HepG2 (cell line): ENCODE data around the gene FCAMR. TPM values are rescaled to one million over a fixed set of nuclear protein-coding genes. Genes with fewer than 3 reads are reported as not detected.

Experiments used
- ATAC-seq: fragments of 200-7000 bp; cut with Tn5 transposase; 3 replicates; pipeline ENCODE4 v1.9.1; 2020; ENCODE audit warnings: mild to moderate bottlenecking, moderate library complexity
- BruUV-seq: library from RNA; stranded (reverse); fragments of 400-500 nt; replicated peaks from 2 replicates; lab custom pipeline; 2021; lab: Mats Ljungman, UMichigan
- CTCF ChIA-PET: fragments of 300-600 bp; formaldehyde crosslinking; extraction: SDS; loops from one replicate; lab custom pipeline; 2021; ENCODE audit warnings: low total read pairs, inconsistent platforms, low intra/inter-chr PET ratio; lab: Yijun Ruan, JAX
- POLR2A ChIA-PET: fragments of 350-600 bp; sonication (Branson Sonifier 250); formaldehyde crosslinking; loops from one replicate; lab custom pipeline; 2020; ENCODE audit warnings: antibody characterized with exemption, inconsistent platforms; lab: Yijun Ruan, JAX
- DNase-seq: peaks from one replicate; pipeline ENCODE4 v3.0.0-alpha.2; 2015; ENCODE audit warnings: low spot score
- FAIRE-seq: peaks from 3 replicates; lab custom pipeline; 2011; peaks lifted over from hg19 to GRCh38; lab: Jason Lieb, UNC
- H2AFZ ChIP-seq: one replicate; pipeline ENCODE4 v1.6.1; 2011; ENCODE audit warnings: low read length, inconsistent platforms
- H3K27ac ChIP-seq: fragments of 300-600 bp; 3 replicates; pipeline ENCODE4 v1.8.0; 2011; ENCODE audit warnings: mixed run types, mild to moderate bottlenecking, mixed read lengths, low read length, inconsistent platforms; ENCODE audit not compliant: insufficient read depth; ENCODE audit errors: extremely low read length
- H3K27me3 ChIP-seq, 2 experiments: fragments of 200-600 bp in 1 of 2; 2 replicates in 1 of 2; 3 replicates in 1 of 2; pipeline versions ENCODE4 v1.6.0 to v1.8.0; 2011; ENCODE audit warnings: low read length in 2 of 2, mild to moderate bottlenecking in 2 of 2, moderate library complexity in 2 of 2, inconsistent platforms in 1 of 2; ENCODE audit not compliant: insufficient read depth in 2 of 2, control insufficient read depth in 1 of 2
- H3K36me3 ChIP-seq, 2 experiments: fragments of 200-600 bp in 1 of 2; replicated peaks in 1 of 2; 2 replicates in 1 of 2; 3 replicates in 1 of 2; pipeline versions ENCODE4 v1.5.1 to v1.8.0; 2011; ENCODE audit warnings: low read length in 2 of 2, inconsistent platforms in 1 of 2; ENCODE audit not compliant: insufficient read depth in 2 of 2, control insufficient read depth in 1 of 2
- H3K4me1 ChIP-seq: 2 replicates; pipeline ENCODE4 v1.5.1; 2012; ENCODE audit warnings: low read length, inconsistent platforms; ENCODE audit not compliant: insufficient read depth
- H3K4me2 ChIP-seq: 2 replicates; pipeline ENCODE4 v1.6.0; 2011; ENCODE audit warnings: low read depth, low read length, inconsistent platforms
- H3K4me3 ChIP-seq, 3 experiments: fragments of 200-600 bp in 1 of 3; sonication (generic), shearing (Covaris generic) in 1 of 3; replicated peaks in 1 of 3; 2 replicates each; pipeline ENCODE4 v1.5.1; 2011 to 2016; ENCODE audit warnings: low read length in 3 of 3, inconsistent platforms in 2 of 3, low read depth in 2 of 3, mild to moderate bottlenecking in 2 of 3, control low read depth in 1 of 3, mixed read lengths in 1 of 3; ENCODE audit not compliant: insufficient read depth in 1 of 3
- H3K79me2 ChIP-seq: one replicate; pipeline ENCODE4 v1.6.1; 2011; ENCODE audit warnings: low read length, inconsistent platforms; ENCODE audit not compliant: insufficient read depth
- H3K9ac ChIP-seq: 2 replicates; pipeline ENCODE4 v1.6.0; 2011; ENCODE audit warnings: mild to moderate bottlenecking, low read depth, low read length, inconsistent platforms; ENCODE audit not compliant: insufficient read depth
- H3K9me3 ChIP-seq: 2 replicates; pipeline ENCODE4 v1.5.1; 2012; ENCODE audit warnings: mild to moderate bottlenecking, low read length
- H4K20me1 ChIP-seq: 2 replicates; pipeline ENCODE4 v1.6.0; 2011; ENCODE audit warnings: inconsistent platforms, mild to moderate bottlenecking, low read length, moderate library complexity; ENCODE audit not compliant: insufficient read depth
- DBP ChIP-seq: sonication (generic); formaldehyde crosslinking; IDR thresholded peaks from 2 replicates; pipeline ENCODE4 v1.4.0; 2020; ENCODE audit warnings: missing genetic modification reagents; ENCODE audit errors: not compliant biosample characterization
- RBM22 ChIP-seq: fragments of 200-400 bp; formaldehyde crosslinking; optimal IDR thresholded peaks from 2 replicates; pipeline ENCODE3; 2017; ENCODE audit warnings: mild to moderate bottlenecking, low read length, moderate library complexity
- RFXANK ChIP-seq: IDR thresholded peaks from 2 replicates; pipeline ENCODE4 v1.6.1; 2016
- RXRB ChIP-seq: IDR thresholded peaks from 2 replicates; pipeline ENCODE4 v1.6.1; 2016; ENCODE audit warnings: borderline replicate concordance, missing genetic modification reagents, missing compliant biosample characterization
- SNRNP70 ChIP-seq: fragments of 200-400 bp; formaldehyde crosslinking; IDR thresholded peaks from 2 replicates; pipeline ENCODE4 v1.6.1; 2017; ENCODE audit warnings: mild to moderate bottlenecking, low read depth, low read length, moderate library complexity
- TERF1 ChIP-seq: sonication (generic); formaldehyde crosslinking; IDR thresholded peaks from 2 replicates; pipeline ENCODE4 v1.8.0; 2022; ENCODE audit warnings: mild to moderate bottlenecking, missing genetic modification reagents, moderate library complexity
- ZBTB26 ChIP-seq: IDR thresholded peaks from 2 replicates; pipeline ENCODE4 v1.6.1; 2016; ENCODE audit warnings: missing compliant biosample characterization, missing genetic modification reagents, borderline replicate concordance
- ZNF251 ChIP-seq: sonication (generic); formaldehyde crosslinking; IDR thresholded peaks from 2 replicates; pipeline ENCODE4 v1.9.0; 2021; ENCODE audit warnings: mild to moderate bottlenecking, missing genetic modification reagents
- ZNF335 ChIP-seq: sonication (generic); formaldehyde crosslinking; IDR thresholded peaks from 2 replicates; pipeline ENCODE4 v1.4.0; 2020; ENCODE audit warnings: missing genetic modification reagents
- ZNF354B ChIP-seq: sonication (generic); formaldehyde crosslinking; IDR thresholded peaks from 2 replicates; pipeline ENCODE4 v1.8.0; 2022; ENCODE audit warnings: mild to moderate bottlenecking, missing genetic modification reagents
- ZNF547 ChIP-seq: sonication (generic); formaldehyde crosslinking; IDR thresholded peaks from 2 replicates; pipeline ENCODE4 v1.5.1; 2020; ENCODE audit warnings: mild to moderate bottlenecking, missing genetic modification reagents
- ZNF775 ChIP-seq: sonication (generic); formaldehyde crosslinking; IDR thresholded peaks from 2 replicates; pipeline ENCODE4 v1.4.0; 2020; ENCODE audit warnings: missing genetic modification reagents, mild to moderate bottlenecking, moderate library complexity, borderline replicate concordance
- ZNF780A ChIP-seq: sonication (generic); formaldehyde crosslinking; IDR thresholded peaks from 2 replicates; pipeline ENCODE4 v1.8.0; 2022; ENCODE audit warnings: mild to moderate bottlenecking, missing genetic modification reagents, moderate library complexity
- WGBS: methylation state at CpG from one replicate; pipeline ENCODE4 v1.1.6; 2017; ENCODE audit warnings: low lambda C conversion rate; 5-methylcytosine and 5-hydroxymethylcytosine counted together
- in situ Hi-C: cut with HindIII; loops from 2 replicates; pipeline ENCODE4 v1.10.0; 2017; ENCODE audit warnings: low pct_unique_long_range_greater_than_20kb; ENCODE audit not compliant: extremely low pct_ligation_motif_present
- intact Hi-C: fragments of 100-400 bp; cut with micrococcal nuclease; formaldehyde crosslinking; loops from one replicate; pipeline ENCODE4 v1.10.0; 2022; ENCODE audit not compliant: unreplicated experiment
- polyA plus RNA-seq, 8 experiments: library from polyadenylated mRNA; depleted of rRNA in 3 of 8; stranded (reverse) in 7 of 8; unstranded in 1 of 8; fragments of >200 nt; fragmentation: Illumina TruSeq in 4 of 8; extraction: Trizol in 4 of 8; gene quantifications; 2 replicates each; pipeline versions ENCODE4 v1.2.1 to v1.2.3, GENCODE V29; 2011 to 2016; ENCODE audit warnings: low read depth in 4 of 8, missing spikeins in 1 of 8, mixed read lengths in 1 of 8; ENCODE audit not compliant: insufficient read depth in 1 of 8
- total RNA-seq, 5 experiments: library from RNA; depleted of rRNA; stranded (reverse); fragments of >200 nt; fragmentation: Illumina TruSeq; extraction: Trizol; gene quantifications; 2 replicates each; pipeline ENCODE4 v1.2.3, GENCODE V29; 2016; ENCODE audit warnings: low read depth in 1 of 5

The FCAMR gene
- total and polyA plus RNA-seq, 2 of the 13 experiments (the other 11 are each of a cell fraction or from before 2014, with no cell fraction given) = not detected

- in situ Hi-C loops = no loop called here
- CTCF ChIA-PET = no interaction called here
- Histone ChIP-seq H3K27ac (no peak overlapping the region), H3K4me1 (peaks cover 37% of the 10 kb centered on the region), H3K79me2 (no peaks in the 10 kb centered on the region), H3K9ac (no peak overlapping the region), H4K20me1 (no peaks in the 10 kb centered on the region), H2AFZ (no peak overlapping the region), H3K4me2 (no peak overlapping the region), H3K27me3 (no peaks in the 10 kb centered on the region; a peak in 2 of 5 replicates), H3K36me3 (no peaks in the 10 kb centered on the region), H3K9me3 (0 out of 2 replicates have a peak, but pooled peaks cover 7% of the 10 kb centered on the region), H3K4me3 (no peak overlapping the region)
- no peak for FAIRE-seq
- BruUV-seq = no TSS peak
- WGBS = 70% methylated on average over 4 of the region's 4 CpGs
- no peak for ATAC-seq
- intact Hi-C loops = no loop called here
- POLR2A ChIA-PET = no interaction called here
- no peak for DNase-seq
- TF ChIP-seq ZNF547 (CRISPR knock-in tag) = no peak
- no peak for TF ChIP-seq ZNF780A (CRISPR knock-in tag)
- TF ChIP-seq RFXANK = no peak
- TF ChIP-seq RXRB = no peak
- no peak for TF ChIP-seq ZBTB26 (CRISPR knock-in tag)
- TF ChIP-seq SNRNP70 = no peak
- TF ChIP-seq TERF1 (CRISPR knock-in tag) = no peak
- no peak for TF ChIP-seq ZNF335 (CRISPR knock-in tag)
- TF ChIP-seq ZNF775 = no peak
- no peak for TF ChIP-seq ZNF251 (CRISPR knock-in tag)
- TF ChIP-seq DBP (CRISPR knock-in tag) = no peak
- no peak for TF ChIP-seq ZNF354B (CRISPR knock-in tag)
- no peak for TF ChIP-seq RBM22
These were observed 24.5 kb downstream of the FCAMR start for GRCh38 chr1:206945779-206946178.
